ENCODE results near the gene ARID3B. TPM values are rescaled to one million over a fixed set of nuclear protein-coding genes. Genes with fewer than 3 reads are reported as not detected.

Gene ARID3B
- total RNA-seq, 2 experiments from 2014 or later, result 25.0 to 27.9 TPM

DNA sequence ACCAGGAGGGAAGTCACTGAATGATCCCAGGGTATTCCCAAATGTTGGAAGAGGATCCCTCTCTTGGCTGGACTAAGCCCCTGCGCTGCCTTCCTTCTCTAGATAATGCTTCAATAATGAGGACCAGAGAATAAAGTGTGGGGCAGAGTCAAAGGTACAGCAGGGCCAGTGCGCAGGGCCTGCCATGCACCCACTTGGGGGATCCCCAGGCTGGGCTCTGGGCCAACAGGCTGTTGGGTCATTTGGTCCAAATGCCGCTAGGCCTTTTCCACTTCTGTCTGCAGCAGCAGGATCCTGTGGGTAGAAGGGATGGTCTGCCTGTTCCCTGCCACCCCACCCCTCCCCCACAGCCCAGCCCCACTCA lies 68.9 kb downstream of the ARID3B start:
- DNase-seq, result no peak
- intact Hi-C loops (cut with DNase I, micrococcal nuclease), result loop anchor here (5.0 to 10.0 kb wide), 6 partner anchors 68 to 1035 kb away; partner anchors contain the start of genes PML (in 2 of the 2), STOML1 (in 2 of the 2), ARID3B (in 1 of the 2) and IMP3 (in 1 of the 2)
- no peak for ATAC-seq (ENCODE audit: poor library complexity)
- Mint-ChIP-seq H3K4me3 (no peak overlapping the region), H3K27me3 (no peaks in the 10 kb centered on the region), H3K4me1 (ENCODE audit: low read depth) (no peaks in the 10 kb centered on the region), H3K9me3 (no peaks in the 10 kb centered on the region), H3K36me3 (ENCODE audit: low read depth) (peaks cover 3% of the 10 kb centered on the region), H3K27ac (no peak overlapping the region)
- H3K4me1 ChIP-seq (ENCODE audit: insufficient read depth, low read length), result peaks cover 11% of the 10 kb centered on the region
- TF ChIP-seq, protein P1, sequence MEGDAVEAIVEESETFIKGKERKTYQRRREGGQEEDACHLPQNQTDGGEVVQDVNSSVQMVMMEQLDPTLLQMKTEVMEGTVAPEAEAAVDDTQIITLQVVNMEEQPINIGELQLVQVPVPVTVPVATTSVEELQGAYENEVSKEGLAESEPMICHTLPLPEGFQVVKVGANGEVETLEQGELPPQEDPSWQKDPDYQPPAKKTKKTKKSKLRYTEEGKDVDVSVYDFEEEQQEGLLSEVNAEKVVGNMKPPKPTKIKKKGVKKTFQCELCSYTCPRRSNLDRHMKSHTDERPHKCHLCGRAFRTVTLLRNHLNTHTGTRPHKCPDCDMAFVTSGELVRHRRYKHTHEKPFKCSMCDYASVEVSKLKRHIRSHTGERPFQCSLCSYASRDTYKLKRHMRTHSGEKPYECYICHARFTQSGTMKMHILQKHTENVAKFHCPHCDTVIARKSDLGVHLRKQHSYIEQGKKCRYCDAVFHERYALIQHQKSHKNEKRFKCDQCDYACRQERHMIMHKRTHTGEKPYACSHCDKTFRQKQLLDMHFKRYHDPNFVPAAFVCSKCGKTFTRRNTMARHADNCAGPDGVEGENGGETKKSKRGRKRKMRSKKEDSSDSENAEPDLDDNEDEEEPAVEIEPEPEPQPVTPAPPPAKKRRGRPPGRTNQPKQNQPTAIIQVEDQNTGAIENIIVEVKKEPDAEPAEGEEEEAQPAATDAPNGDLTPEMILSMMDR (IDR thresholded peaks at IDR 0.05), result no peak
- no peaks in the 10 kb centered on the region for H3K9me3 ChIP-seq (ENCODE audit: control insufficient read depth in 1 of 2, insufficient read depth in 1 of 2, low read length in 2 of 2)
- ChIA-PET POLR2A (no interaction called here), CTCF (no interaction called here)
- H3K4me3 ChIP-seq (ENCODE audit: low read length), result no peak overlapping the region
- H3K36me3 ChIP-seq (ENCODE audit: insufficient read depth, low read length), result no peaks in the 10 kb centered on the region
- H3K27ac ChIP-seq (ENCODE audit: low read depth in 1 of 2, low read length in 2 of 2), result no peak overlapping the region
- no peaks in the 10 kb centered on the region for H3K27me3 ChIP-seq (ENCODE audit: control insufficient read depth in 1 of 2, insufficient read depth in 2 of 2, low read length in 2 of 2)

DNA sequence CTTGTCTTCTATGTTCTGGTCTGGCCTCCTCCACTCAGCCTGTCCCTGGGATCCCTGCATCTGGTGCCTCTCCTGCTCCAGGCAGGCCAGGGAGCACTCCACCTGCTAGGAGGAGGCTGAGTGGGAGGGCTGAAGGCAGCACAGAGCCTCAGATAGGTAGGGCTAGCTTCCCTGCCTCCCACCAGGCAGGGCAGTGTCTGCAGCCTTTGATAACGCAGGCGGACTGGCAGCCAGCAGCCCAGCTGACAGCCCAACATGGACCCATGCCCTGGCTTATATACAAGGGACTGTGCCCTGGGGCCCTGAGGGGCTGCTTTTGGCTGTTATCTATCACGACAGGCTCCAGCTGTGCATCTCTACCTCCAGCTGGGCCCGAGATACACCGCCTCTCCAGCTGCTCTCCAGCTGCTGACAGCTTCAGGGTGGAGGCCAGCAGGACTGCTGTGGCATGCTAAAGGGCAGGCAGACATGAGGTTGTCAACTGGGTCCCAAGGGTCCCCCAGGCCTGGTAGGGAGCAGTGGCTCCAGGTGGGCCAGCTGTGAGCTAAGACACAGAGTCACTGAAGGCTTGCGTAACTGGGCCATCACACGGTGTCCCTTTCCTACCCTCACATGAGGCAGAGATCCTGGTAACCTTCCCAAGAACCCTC lies 69.4 kb downstream of the ARID3B start:
- Histone ChIP-seq H3K27ac (ENCODE audit: low read depth in 1 of 2, low read length in 2 of 2) (no peak overlapping the region), H3K4me1 (ENCODE audit: insufficient read depth, low read length) (peaks cover 14% of the 10 kb centered on the region), H3K36me3 (ENCODE audit: insufficient read depth, low read length) (no peaks in the 10 kb centered on the region), H3K9me3 (ENCODE audit: control insufficient read depth in 1 of 2, insufficient read depth in 1 of 2, low read length in 2 of 2) (no peaks in the 10 kb centered on the region), H3K27me3 (ENCODE audit: control insufficient read depth in 1 of 2, insufficient read depth in 2 of 2, low read length in 2 of 2) (no peaks in the 10 kb centered on the region), H3K4me3 (ENCODE audit: low read length) (no peak overlapping the region)
- intact Hi-C loops (cut with DNase I, micrococcal nuclease), result loop anchor here (5.0 to 10.0 kb wide), 6 partner anchors 68 to 1034 kb away; partner anchors contain the start of genes PML (in 2 of the 2), STOML1 (in 2 of the 2), ARID3B (in 1 of the 2) and IMP3 (in 1 of the 2)
- no peak overlapping the region for H3K27ac Mint-ChIP-seq
- peaks cover 7% of the 10 kb centered on the region for H3K36me3 Mint-ChIP-seq (ENCODE audit: low read depth)
- CTCF ChIA-PET, result no interaction called here
- ATAC-seq (ENCODE audit: poor library complexity), result no peak
- no peak for DNase-seq
- POLR2A ChIA-PET, result no interaction called here
- H3K9me3 Mint-ChIP-seq, result no peaks in the 10 kb centered on the region
- H3K27me3 Mint-ChIP-seq, result no peaks in the 10 kb centered on the region
- TF ChIP-seq, protein P1 (IDR thresholded peaks at IDR 0.05), result no peak
- no peak overlapping the region for H3K4me3 Mint-ChIP-seq
- no peaks in the 10 kb centered on the region for H3K4me1 Mint-ChIP-seq (ENCODE audit: low read depth)

DNA sequence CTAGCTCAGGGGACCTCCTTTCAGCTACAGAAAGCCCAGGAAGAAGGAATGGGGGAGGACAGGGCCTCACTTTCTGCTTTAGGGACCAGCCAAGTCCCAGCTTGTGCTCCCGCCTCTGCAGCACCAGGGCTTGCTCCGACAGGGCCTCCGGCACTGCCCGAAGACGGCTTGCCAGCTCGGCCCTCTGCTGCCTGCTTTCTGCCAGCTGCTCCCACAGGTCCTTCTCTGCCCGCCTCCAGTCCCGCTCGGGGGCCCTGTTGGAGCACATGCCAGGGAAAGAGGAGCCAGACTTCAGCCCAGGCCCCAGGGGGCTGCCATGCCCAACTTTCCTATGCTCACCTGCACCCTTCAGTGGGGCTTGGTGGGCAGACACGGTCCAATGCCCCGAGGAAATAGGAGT lies 70.3 kb downstream of the ARID3B start:
- ChIA-PET CTCF (no interaction called here), POLR2A (interaction anchor here (0.5 kb wide), 1 partner anchor 327 kb away, joined by 3 read pairs; the partner anchor contains the start of gene COX5A)
- Histone ChIP-seq H3K27me3 (ENCODE audit: control insufficient read depth in 1 of 2, insufficient read depth in 2 of 2, low read length in 2 of 2) (no peaks in the 10 kb centered on the region), H3K36me3 (ENCODE audit: insufficient read depth, low read length) (no peaks in the 10 kb centered on the region), H3K4me1 (ENCODE audit: insufficient read depth, low read length) (peaks cover 19% of the 10 kb centered on the region), H3K4me3 (ENCODE audit: low read length) (no peak overlapping the region), H3K27ac (ENCODE audit: low read depth in 1 of 2, low read length in 2 of 2) (no peak overlapping the region), H3K9me3 (ENCODE audit: control insufficient read depth in 1 of 2, insufficient read depth in 1 of 2, low read length in 2 of 2) (no peaks in the 10 kb centered on the region)
- H3K27me3 Mint-ChIP-seq, result no peaks in the 10 kb centered on the region
- H3K4me3 Mint-ChIP-seq, result no peak overlapping the region
- H3K36me3 Mint-ChIP-seq (ENCODE audit: low read depth), result peaks cover 10% of the 10 kb centered on the region
- H3K4me1 Mint-ChIP-seq (ENCODE audit: low read depth), result peaks cover 1% of the 10 kb centered on the region
- no peak overlapping the region for H3K27ac Mint-ChIP-seq
- DNase-seq, result no peak
- ATAC-seq (ENCODE audit: poor library complexity), result no peak
- H3K9me3 Mint-ChIP-seq, result no peaks in the 10 kb centered on the region
- intact Hi-C loops (cut with DNase I, micrococcal nuclease), result loop anchor here (5.0 to 10.0 kb wide), 6 partner anchors 69 to 1033 kb away; partner anchors contain the start of genes PML (in 2 of the 2), STOML1 (in 2 of the 2), ARID3B (in 1 of the 2) and IMP3 (in 1 of the 2)
- TF ChIP-seq, protein P1 (IDR thresholded peaks at IDR 0.05), result no peak
